K562 (cell line): ENCODE measurements around the gene PEX5L. TPM values are rescaled to one million over a fixed set of nuclear protein-coding genes. Genes with fewer than 3 reads are reported as not detected.

Experiments used
- ATAC-seq: fragments of 200-7000 bp; cut with Tn5 transposase; 3 replicates; pipeline ENCODE4 v1.9.1; 2020; ENCODE audit warnings: moderate library complexity
- BruUV-seq: library from RNA; stranded (reverse); fragments of 400-500 nt; replicated peaks from 2 replicates; lab custom pipeline; 2021; lab: Mats Ljungman, UMichigan
- CTCF ChIA-PET: fragments of 300-600 bp; formaldehyde crosslinking; extraction: SDS; loops from one replicate; lab custom pipeline; 2021; ENCODE audit warnings: low intra/inter-chr PET ratio; lab: Yijun Ruan, JAX
- POLR2A ChIA-PET: fragments of 300-600, 350-650 bp; sonication (Branson Sonifier 250); formaldehyde crosslinking; extraction: SDS; loops from one replicate; lab custom pipeline; 2021; ENCODE audit warnings: antibody characterized with exemption, inconsistent platforms; lab: Yijun Ruan, JAX
- DNase-seq, 4 experiments: peaks; one replicate each; pipeline versions ENCODE4 v3.0.0 to v3.0.0-alpha.2; 2011 to 2018; ENCODE audit warnings: low spot score in 3 of 4, mixed read lengths in 3 of 4; ENCODE audit errors: extremely low read depth in 1 of 4
- FAIRE-seq: peaks from 2 replicates; lab custom pipeline; 2011; peaks lifted over from hg19 to GRCh38; lab: Jason Lieb, UNC
- H2AFZ ChIP-seq: 2 replicates; pipeline ENCODE4 v1.6.0; 2011; ENCODE audit warnings: low read depth, low read length, control low read depth, inconsistent platforms
- H3K27ac ChIP-seq: fragments of 200-600 bp; 3 replicates; pipeline ENCODE4 v1.8.0; 2011; ENCODE audit warnings: low read depth, mild to moderate bottlenecking, control low read depth, inconsistent platforms, low read length, moderate library complexity, mixed read lengths; ENCODE audit errors: extremely low read depth
- H3K27me3 ChIP-seq, 2 experiments: fragments of 300-600 bp in 1 of 2; 2 replicates in 1 of 2; 3 replicates in 1 of 2; pipeline versions ENCODE4 v1.6.0 to v1.8.0; 2011; ENCODE audit warnings: inconsistent platforms in 2 of 2, low read length in 2 of 2, mild to moderate bottlenecking in 1 of 2, mixed read lengths in 1 of 2, moderate library complexity in 1 of 2; ENCODE audit not compliant: control insufficient read depth in 2 of 2, insufficient read depth in 2 of 2
- H3K36me3 ChIP-seq: fragments of 300-600 bp; 3 replicates; pipeline ENCODE4 v1.8.0; 2011; ENCODE audit warnings: mild to moderate bottlenecking, low read length, inconsistent platforms; ENCODE audit not compliant: control insufficient read depth, insufficient read depth
- H3K4me1 ChIP-seq, 2 experiments: fragments of 200-600 bp in 1 of 2; replicated peaks in 1 of 2; 2 replicates in 1 of 2; 3 replicates in 1 of 2; pipeline versions ENCODE4 v1.5.1 to v1.8.0; 2011; ENCODE audit warnings: inconsistent platforms in 2 of 2, low read length in 2 of 2, mild to moderate bottlenecking in 1 of 2, mixed read lengths in 1 of 2, moderate library complexity in 1 of 2; ENCODE audit not compliant: control insufficient read depth in 2 of 2, insufficient read depth in 2 of 2
- H3K4me2 ChIP-seq: 2 replicates; pipeline ENCODE4 v1.6.1; 2011; ENCODE audit warnings: low read length, control low read depth, inconsistent platforms, mixed read lengths; ENCODE audit not compliant: insufficient read depth
- H3K4me3 ChIP-seq: fragments of 200-600 bp; sonication (generic), shearing (Covaris generic); 2 replicates; pipeline ENCODE4 v1.5.1; 2016; ENCODE audit warnings: control low read depth, inconsistent platforms
- H3K79me2 ChIP-seq: fragments of 200-600 bp; 3 replicates; pipeline ENCODE4 v1.8.0; 2011; ENCODE audit warnings: low read length, inconsistent platforms; ENCODE audit not compliant: control insufficient read depth, insufficient read depth
- H3K9ac ChIP-seq, 2 experiments: 2 replicates each; pipeline versions ENCODE4 v1.6.0 to v1.6.1; 2011; ENCODE audit warnings: low read depth in 2 of 2, low read length in 2 of 2, control low read depth in 1 of 2, inconsistent platforms in 1 of 2, mild to moderate bottlenecking in 1 of 2, mixed read lengths in 1 of 2; ENCODE audit not compliant: insufficient read depth in 1 of 2
- H3K9me1 ChIP-seq: one replicate; pipeline ENCODE4 v1.6.0; 2011; ENCODE audit warnings: inconsistent platforms, mild to moderate bottlenecking, low read length, moderate library complexity; ENCODE audit not compliant: control insufficient read depth, insufficient read depth
- H3K9me3 ChIP-seq: replicated peaks from 2 replicates; pipeline ENCODE4 v1.5.1; 2011; ENCODE audit warnings: low read depth, low read length, inconsistent platforms; ENCODE audit not compliant: control insufficient read depth, insufficient read depth
- H4K20me1 ChIP-seq: replicated peaks from 2 replicates; pipeline ENCODE4 v1.6.1; 2011; ENCODE audit warnings: low read length, inconsistent platforms, mixed read lengths; ENCODE audit not compliant: control insufficient read depth, insufficient read depth
- ATF4 ChIP-seq: fragments of 450-650 bp; formaldehyde crosslinking; IDR thresholded peaks from 2 replicates; pipeline ENCODE4 v1.4.0; 2022; ENCODE audit warnings: mild to moderate bottlenecking, moderate library complexity
- CHCHD3 ChIP-seq: fragments of 250-450 bp; sonication (Bioruptor Pico); IDR thresholded peaks from 2 replicates; pipeline ENCODE4 v2.1.2; 2022; ENCODE audit warnings: mild to moderate bottlenecking
- CHD2 ChIP-seq: IDR thresholded peaks from 2 replicates; pipeline ENCODE4 v1.6.1; 2011; ENCODE audit warnings: low read depth, low read length
- E2F4 ChIP-seq: sonication (generic); formaldehyde crosslinking; IDR thresholded peaks from 2 replicates; pipeline ENCODE4 v1.8.0; 2022; ENCODE audit warnings: mild to moderate bottlenecking, low read depth, missing genetic modification reagents
- EHMT2 ChIP-seq: fragments of 450-650 bp; IDR thresholded peaks from 2 replicates; pipeline ENCODE4 v1.6.1; 2018; ENCODE audit warnings: antibody characterized with exemption
- HDAC1 ChIP-seq, 2 experiments: fragments of 450-650 bp; IDR thresholded peaks; 2 replicates each; pipeline ENCODE4 v1.6.1; 2016 to 2017; ENCODE audit warnings: inconsistent platforms in 1 of 2, mild to moderate bottlenecking in 1 of 2, moderate library complexity in 1 of 2
- MAZ ChIP-seq, 2 experiments: fragments of 450-650 bp in 1 of 2; sonication (generic) in 1 of 2; formaldehyde crosslinking; IDR thresholded peaks in 1 of 2; conservative IDR thresholded peaks in 1 of 2; 2 replicates each; pipeline versions ENCODE4 v1.4.0 to v1.5.0; 2020; ENCODE audit warnings: mild to moderate bottlenecking in 1 of 2, missing genetic modification reagents in 1 of 2
- MLLT1 ChIP-seq, 2 experiments: fragments of 450-650 bp; IDR thresholded peaks; 2 replicates each; pipeline ENCODE4 v1.6.1; 2016
- NCOR1 ChIP-seq: fragments of 450-650 bp; IDR thresholded peaks from 2 replicates; pipeline ENCODE4 v1.6.1; 2016; ENCODE audit warnings: mild to moderate bottlenecking, moderate library complexity
- SMARCA4 ChIP-seq: fragments of 450-650 bp; IDR thresholded peaks from 2 replicates; pipeline ENCODE4 v1.6.1; 2016
- ZNF197 ChIP-seq: fragments of 200-800 bp; sonication (Bioruptor generic); IDR thresholded peaks from 2 replicates; pipeline ENCODE4 v1.6.1; 2016; ENCODE audit warnings: low read depth, missing genetic modification characterization, missing compliant biosample characterization
- ZNF274 ChIP-seq: IDR thresholded peaks from 2 replicates; pipeline ENCODE4 v1.6.1; 2011; ENCODE audit warnings: low read depth, mild to moderate bottlenecking, low read length, moderate library complexity, borderline replicate concordance
- ZSCAN29 ChIP-seq: fragments of 450-650 bp; IDR thresholded peaks from 2 replicates; pipeline ENCODE4 v1.6.1; 2017
- WGBS: fragments of 100-300 bp; shearing (Covaris generic); methylation state at CpG from one replicate; pipeline ENCODE4 v1.1.6; 2016; ENCODE audit warnings: low coverage, mixed read lengths; ENCODE audit not compliant: insufficient coverage; ENCODE audit errors: missing lambda C conversion rate; 5-methylcytosine and 5-hydroxymethylcytosine counted together
- in situ Hi-C: fragments of 300-500 bp; cut with MboI; formaldehyde crosslinking; loops from 4 replicates; pipeline ENCODE4 v1.15.0; 2018; ENCODE audit warnings: inconsistent platforms, mixed read lengths
- intact Hi-C: fragments of 100-400 bp; cut with micrococcal nuclease; formaldehyde crosslinking; loops from 2 replicates; pipeline ENCODE4 v1.14.2; 2022
- polyA plus RNA-seq, 8 experiments: library from polyadenylated mRNA; depleted of rRNA in 4 of 8; stranded (reverse) in 5 of 8; unstranded in 3 of 8; fragments of >200 nt; fragmentation: Nextera tagmentation in 2 of 8; fragmentation: Illumina TruSeq in 1 of 8; extraction: Ambion mirVana in 2 of 8; extraction: Trizol in 1 of 8; gene quantifications; 2 replicates each; pipeline versions ENCODE4 v1.2.1 to v1.2.3, GENCODE V29; 2011 to 2014; ENCODE audit warnings: inconsistent platforms in 1 of 8, missing spikeins in 1 of 8
- total RNA-seq, 7 experiments: library from RNA; depleted of rRNA in 6 of 7; stranded (reverse); fragments of >200 nt in 6 of 7; fragmentation: Illumina TruSeq in 2 of 7; extraction: Trizol in 2 of 7; gene quantifications; 2 replicates each; pipeline versions ENCODE4 v1.2.1 to v1.2.3, GENCODE V29; 2011 to 2021; ENCODE audit warnings: low replicate concordance in 1 of 7

Gene PEX5L
- total and polyA plus RNA-seq, 9 of the 15 experiments (the other 6 are each of a cell fraction or from before 2014, with no cell fraction given) = not detected

GRCh38 chr3:179772297-179772696, 264.4 kb downstream of the PEX5L start:
- no peaks in the 10 kb centered on the region for H3K79me2 ChIP-seq
- FAIRE-seq (no peak), ATAC-seq (no peak), DNase-seq (no peak)
- no peaks in the 10 kb centered on the region for H3K36me3 ChIP-seq
- 0% methylated on average over 5 of the region's 5 CpGs for WGBS
- ChIA-PET CTCF (no interaction called here), POLR2A (no interaction called here)
- no peaks in the 10 kb centered on the region for H3K9me3 ChIP-seq
- no TSS peak for BruUV-seq
- no peaks in the 10 kb centered on the region for H4K20me1 ChIP-seq
- no peak overlapping the region for H2AFZ ChIP-seq
- no peak overlapping the region for H3K9ac ChIP-seq
- TF ChIP-seq MAZ (CRISPR knock-in tag; conservative IDR thresholded peaks at IDR 0.05 in 1 of 2, IDR thresholded peaks at IDR 0.05 in 1 of 2) (no peak), CHD2 (no peak), ZSCAN29 (no peak), ZNF274 (no peak), MLLT1 (IDR thresholded peaks at IDR 0.05) (no peak), E2F4 (CRISPR knock-in tag) (no peak), NCOR1 (no peak), EHMT2 (no peak), HDAC1 (IDR thresholded peaks at IDR 0.05) (no peak), ATF4 (CRISPR knock-in tag) (no peak), SMARCA4 (no peak), CHCHD3 (CRISPR knock-in tag) (no peak), ZNF197 (CRISPR knock-in tag) (no peak)
- in situ Hi-C loops = no loop called here
- no peak overlapping the region for H3K27ac ChIP-seq
- no peak overlapping the region for H3K4me2 ChIP-seq
- no peaks in the 10 kb centered on the region for H3K27me3 ChIP-seq
- H3K4me1 ChIP-seq = no peaks in the 10 kb centered on the region
- H3K4me3 ChIP-seq = no peak overlapping the region
- no peaks in the 10 kb centered on the region for H3K9me1 ChIP-seq
- intact Hi-C loops = no loop called here
